Measurements from ENCODE around the gene CRYL1. TPM values are rescaled to one million over a fixed set of nuclear protein-coding genes. Genes with fewer than 3 reads are reported as not detected.

The CRYL1 gene
- total RNA-seq, 1 experiment from 2014 or later, result 26.5 TPM

DNA sequence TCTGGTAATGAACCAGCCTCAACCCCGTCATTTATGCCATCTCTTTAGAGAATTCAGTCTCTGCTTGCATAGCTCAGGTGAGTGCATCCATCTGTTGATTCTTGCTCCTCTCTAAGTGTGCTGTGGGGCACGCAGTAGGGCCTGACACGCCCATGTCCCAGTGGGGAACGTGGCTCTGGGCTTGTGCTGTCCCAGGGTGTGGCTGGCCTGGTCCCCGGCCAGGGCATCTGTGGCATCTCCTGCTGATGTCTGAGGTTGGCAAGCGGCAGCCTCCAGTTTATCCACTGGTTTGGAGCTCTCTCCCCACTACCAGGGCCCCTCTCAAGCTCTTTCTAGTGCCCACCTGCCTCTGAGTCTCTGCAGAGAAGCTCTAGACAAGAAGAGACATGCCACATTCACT, 146.9 kb downstream of the CRYL1 start:
- no TSS peak for BruUV-seq (replicated peaks)
- Histone ChIP-seq H3K9ac (ENCODE audit: low read length) (no peak overlapping the region), H3K4me3 (replicated peaks in 1 of 2; ENCODE audit: low read depth in 1 of 2, low read length in 2 of 2) (no peak overlapping the region), H4K20me1 (ENCODE audit: insufficient read depth) (no peaks in the 10 kb centered on the region), H3K79me2 (ENCODE audit: insufficient read depth, low read length) (no peaks in the 10 kb centered on the region), H3K4me1 (ENCODE audit: control insufficient read depth in 1 of 2, insufficient read depth in 2 of 2, low read length in 2 of 2) (no peaks in the 10 kb centered on the region), H3K27me3 (ENCODE audit: insufficient read depth, low read length) (no peaks in the 10 kb centered on the region), H3K4me2 (ENCODE audit: low read length) (no peak overlapping the region), H3K27ac (ENCODE audit: low read depth, low read length) (no peak overlapping the region), H3K36me3 (ENCODE audit: control insufficient read depth in 1 of 2, insufficient read depth in 2 of 2, low read length in 2 of 2) (no peaks in the 10 kb centered on the region), H2AFZ (ENCODE audit: low read depth, low read length, poor library complexity, severe bottlenecking) (no peak overlapping the region), H3K9me3 (ENCODE audit: control insufficient read depth in 1 of 2, insufficient read depth in 1 of 2, low read depth in 1 of 2, low read length in 2 of 2) (no peaks in the 10 kb centered on the region), H3K9me2 (ENCODE audit: insufficient read depth) (no peaks in the 10 kb centered on the region)
- RAD21 ChIA-PET (ENCODE audit: low non-redundant PET in 1 of 2, low total read pairs in 2 of 2, uncharacterized antibody in 2 of 2, unreplicated experiment in 2 of 2), result no interaction called here
- DNase-seq (ENCODE audit: low read depth, low spot score), result no peak
- POLR2A ChIA-PET, result interaction anchor here (0.6 kb wide), 1 partner anchor 108 kb away, joined by 3 read pairs; no protein-coding TSS in a partner anchor
- CTCF ChIA-PET, result no interaction called here
- intact Hi-C loops (cut with micrococcal nuclease), result no loop called here
- ATAC-seq, result no peak
- TF ChIP-seq TCF7L2 (IDR thresholded peaks at IDR 0.05; ENCODE audit: borderline replicate concordance, extremely low read depth, insufficient read depth, insufficient read length) (no peak), ELF1 (IDR thresholded peaks at IDR 0.05; ENCODE audit: borderline replicate concordance, low read depth) (no peak), EZH2 (IDR thresholded peaks at IDR 0.05) (no peak), SRF (IDR thresholded peaks at IDR 0.05; ENCODE audit: low read depth) (no peak)
- TF ChIP-seq, protein P1, sequence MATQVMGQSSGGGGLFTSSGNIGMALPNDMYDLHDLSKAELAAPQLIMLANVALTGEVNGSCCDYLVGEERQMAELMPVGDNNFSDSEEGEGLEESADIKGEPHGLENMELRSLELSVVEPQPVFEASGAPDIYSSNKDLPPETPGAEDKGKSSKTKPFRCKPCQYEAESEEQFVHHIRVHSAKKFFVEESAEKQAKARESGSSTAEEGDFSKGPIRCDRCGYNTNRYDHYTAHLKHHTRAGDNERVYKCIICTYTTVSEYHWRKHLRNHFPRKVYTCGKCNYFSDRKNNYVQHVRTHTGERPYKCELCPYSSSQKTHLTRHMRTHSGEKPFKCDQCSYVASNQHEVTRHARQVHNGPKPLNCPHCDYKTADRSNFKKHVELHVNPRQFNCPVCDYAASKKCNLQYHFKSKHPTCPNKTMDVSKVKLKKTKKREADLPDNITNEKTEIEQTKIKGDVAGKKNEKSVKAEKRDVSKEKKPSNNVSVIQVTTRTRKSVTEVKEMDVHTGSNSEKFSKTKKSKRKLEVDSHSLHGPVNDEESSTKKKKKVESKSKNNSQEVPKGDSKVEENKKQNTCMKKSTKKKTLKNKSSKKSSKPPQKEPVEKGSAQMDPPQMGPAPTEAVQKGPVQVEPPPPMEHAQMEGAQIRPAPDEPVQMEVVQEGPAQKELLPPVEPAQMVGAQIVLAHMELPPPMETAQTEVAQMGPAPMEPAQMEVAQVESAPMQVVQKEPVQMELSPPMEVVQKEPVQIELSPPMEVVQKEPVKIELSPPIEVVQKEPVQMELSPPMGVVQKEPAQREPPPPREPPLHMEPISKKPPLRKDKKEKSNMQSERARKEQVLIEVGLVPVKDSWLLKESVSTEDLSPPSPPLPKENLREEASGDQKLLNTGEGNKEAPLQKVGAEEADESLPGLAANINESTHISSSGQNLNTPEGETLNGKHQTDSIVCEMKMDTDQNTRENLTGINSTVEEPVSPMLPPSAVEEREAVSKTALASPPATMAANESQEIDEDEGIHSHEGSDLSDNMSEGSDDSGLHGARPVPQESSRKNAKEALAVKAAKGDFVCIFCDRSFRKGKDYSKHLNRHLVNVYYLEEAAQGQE (IDR thresholded peaks at IDR 0.05; ENCODE audit: low read depth), result no peak

DNA sequence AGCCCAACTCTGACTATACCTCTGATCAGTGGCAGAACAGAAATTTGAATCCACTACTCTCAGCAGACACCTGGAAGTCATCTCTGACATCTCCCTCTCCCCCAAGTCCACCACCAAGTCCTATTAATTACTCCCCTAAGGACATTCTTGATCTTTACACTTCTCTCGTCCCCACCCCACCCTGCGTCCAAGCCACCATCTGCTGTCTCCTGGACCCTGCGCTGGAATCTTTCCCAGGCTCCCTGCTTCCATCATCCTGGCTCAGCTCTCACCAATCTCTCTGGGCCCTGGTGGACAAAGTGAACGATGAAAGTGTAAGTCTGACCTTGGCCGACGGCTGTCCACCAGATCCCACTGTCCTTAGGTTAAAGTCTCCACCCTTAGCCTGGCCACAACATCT, 147.9 kb downstream of the CRYL1 start:
- Histone ChIP-seq H3K9me3 (ENCODE audit: control insufficient read depth in 1 of 2, insufficient read depth in 1 of 2, low read depth in 1 of 2, low read length in 2 of 2) (no peaks in the 10 kb centered on the region), H3K9ac (ENCODE audit: low read length) (no peak overlapping the region), H2AFZ (ENCODE audit: low read depth, low read length, poor library complexity, severe bottlenecking) (no peak overlapping the region), H3K79me2 (ENCODE audit: insufficient read depth, low read length) (no peaks in the 10 kb centered on the region), H3K4me1 (ENCODE audit: control insufficient read depth in 1 of 2, insufficient read depth in 2 of 2, low read length in 2 of 2) (no peaks in the 10 kb centered on the region), H3K4me2 (ENCODE audit: low read length) (no peak overlapping the region), H3K27me3 (ENCODE audit: insufficient read depth, low read length) (no peaks in the 10 kb centered on the region), H3K4me3 (replicated peaks in 1 of 2; ENCODE audit: low read depth in 1 of 2, low read length in 2 of 2) (no peak overlapping the region), H3K36me3 (ENCODE audit: control insufficient read depth in 1 of 2, insufficient read depth in 2 of 2, low read length in 2 of 2) (no peaks in the 10 kb centered on the region), H3K27ac (ENCODE audit: low read depth, low read length) (no peak overlapping the region), H3K9me2 (ENCODE audit: insufficient read depth) (no peaks in the 10 kb centered on the region), H4K20me1 (ENCODE audit: insufficient read depth) (no peaks in the 10 kb centered on the region)
- ATAC-seq (no peak), DNase-seq (ENCODE audit: low read depth, low spot score) (no peak)
- intact Hi-C loops (cut with micrococcal nuclease), result no loop called here
- CTCF ChIA-PET, result no interaction called here
- TF ChIP-seq RAD21 (IDR thresholded peaks at IDR 0.05; ENCODE audit: low read depth) (no peak), JUND (IDR thresholded peaks at IDR 0.05) (no peak), EZH2phosphoT487 (IDR thresholded peaks at IDR 0.05; ENCODE audit: borderline replicate concordance) (no peak), CEBPB (IDR thresholded peaks at IDR 0.05; ENCODE audit: low read depth) (no peak), SIN3A (IDR thresholded peaks at IDR 0.05; ENCODE audit: low read depth) (no peak), POLR2A (IDR thresholded peaks at IDR 0.05; ENCODE audit: borderline replicate concordance, extremely low read depth, insufficient read depth, insufficient read length) (no peak)
- TF ChIP-seq, protein P2, sequence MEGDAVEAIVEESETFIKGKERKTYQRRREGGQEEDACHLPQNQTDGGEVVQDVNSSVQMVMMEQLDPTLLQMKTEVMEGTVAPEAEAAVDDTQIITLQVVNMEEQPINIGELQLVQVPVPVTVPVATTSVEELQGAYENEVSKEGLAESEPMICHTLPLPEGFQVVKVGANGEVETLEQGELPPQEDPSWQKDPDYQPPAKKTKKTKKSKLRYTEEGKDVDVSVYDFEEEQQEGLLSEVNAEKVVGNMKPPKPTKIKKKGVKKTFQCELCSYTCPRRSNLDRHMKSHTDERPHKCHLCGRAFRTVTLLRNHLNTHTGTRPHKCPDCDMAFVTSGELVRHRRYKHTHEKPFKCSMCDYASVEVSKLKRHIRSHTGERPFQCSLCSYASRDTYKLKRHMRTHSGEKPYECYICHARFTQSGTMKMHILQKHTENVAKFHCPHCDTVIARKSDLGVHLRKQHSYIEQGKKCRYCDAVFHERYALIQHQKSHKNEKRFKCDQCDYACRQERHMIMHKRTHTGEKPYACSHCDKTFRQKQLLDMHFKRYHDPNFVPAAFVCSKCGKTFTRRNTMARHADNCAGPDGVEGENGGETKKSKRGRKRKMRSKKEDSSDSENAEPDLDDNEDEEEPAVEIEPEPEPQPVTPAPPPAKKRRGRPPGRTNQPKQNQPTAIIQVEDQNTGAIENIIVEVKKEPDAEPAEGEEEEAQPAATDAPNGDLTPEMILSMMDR (IDR thresholded peaks at IDR 0.05 in 2 of 3, conservative IDR thresholded peaks at IDR 0.05 in 1 of 3; ENCODE audit: borderline replicate concordance in 1 of 3, insufficient read depth in 1 of 3, low read depth in 2 of 3, low read length in 2 of 3), result no peak
- POLR2A ChIA-PET, result no interaction called here
- no TSS peak for BruUV-seq (replicated peaks)
- RAD21 ChIA-PET (ENCODE audit: low non-redundant PET in 1 of 2, low total read pairs in 2 of 2, uncharacterized antibody in 2 of 2, unreplicated experiment in 2 of 2), result no interaction called here

Data from HCT116 (cell line).